GM21367 (cell line): ENCODE results near the gene NTRK2.
A peak's percentile ranks its signal among the peaks of the same experiment; 100 is the strongest.

ENCODE experiments used
- ATAC-seq: cut with Tn5 transposase; IDR thresholded peaks from one replicate; pipeline ENCODE4 v1.9.1; 2021; ENCODE audit not compliant: unreplicated experiment

Gene NTRK2

GRCh38 chr9:84731696-84732095 is 62.2 kb downstream of the NTRK2 start:
- ATAC-seq: no peak

GRCh38 chr9:84736081-84736480 is 66.6 kb downstream of the NTRK2 start:
- no peak for ATAC-seq

- ATAC-seq: no peak
Measured at GRCh38 chr9:84736536-84736935, 67.0 kb downstream of the NTRK2 start.

- no peak for ATAC-seq
Measured at GRCh38 chr9:84738353-84738752, 68.8 kb downstream of the NTRK2 start.

- no peak for ATAC-seq
Measured at GRCh38 chr9:84742261-84742660, 72.7 kb downstream of the NTRK2 start.

GRCh38 chr9:84744195-84744594 is 74.7 kb downstream of the NTRK2 start:
- ATAC-seq: no peak

GRCh38 chr9:84744726-84745125 is 75.2 kb downstream of the NTRK2 start:
- no peak for ATAC-seq

GRCh38 chr9:84748112-84748511 is 78.6 kb downstream of the NTRK2 start:
- ATAC-seq: no peak

GRCh38 chr9:84750152-84750865 is 80.8 kb downstream of the NTRK2 start:
- no peak for ATAC-seq

- no peak for ATAC-seq
Measured at GRCh38 chr9:84751921-84752320, 82.4 kb downstream of the NTRK2 start.

- ATAC-seq: no peak
Measured at GRCh38 chr9:84754461-84754860, 84.9 kb downstream of the NTRK2 start.

GRCh38 chr9:84754881-84755280 is 85.4 kb downstream of the NTRK2 start:
- ATAC-seq: no peak

- no peak for ATAC-seq
Measured at GRCh38 chr9:84755380-84755779, 85.9 kb downstream of the NTRK2 start.

GRCh38 chr9:84756171-84756570 is 86.6 kb downstream of the NTRK2 start:
- ATAC-seq: no peak

- ATAC-seq: no peak
Measured at GRCh38 chr9:84756731-84757130, 87.2 kb downstream of the NTRK2 start.

GRCh38 chr9:84758817-84759216 is 89.3 kb downstream of the NTRK2 start:
- ATAC-seq: no peak

GRCh38 chr9:84759300-84759750 is 89.8 kb downstream of the NTRK2 start:
- ATAC-seq: peak; percentile 62

GRCh38 chr9:84759804-84760203 is 90.3 kb downstream of the NTRK2 start:
- ATAC-seq: no peak

GRCh38 chr9:84761137-84761808 is 91.7 kb downstream of the NTRK2 start:
- peak; percentile 42 for ATAC-seq

- no peak for ATAC-seq
Measured at GRCh38 chr9:84772511-84772910, 103.0 kb downstream of the NTRK2 start.

GRCh38 chr9:84773022-84773421 is 103.5 kb downstream of the NTRK2 start:
- ATAC-seq: no peak

GRCh38 chr9:84775056-84775643 is 105.6 kb downstream of the NTRK2 start:
- no peak for ATAC-seq
